NCI-H82 (cell line): ENCODE measurements around the gene AHNAK2.
"Not testable (repeated sequence)": the region's sequence is repeated elsewhere in the genome, so short reads cannot be mapped to it uniquely, and the experiment has no call there.

Experiments
- DNase-seq: peaks from one replicate; lab custom pipeline; 2025; lab: John Stamatoyannopoulos, UW

The AHNAK2 gene

DNA sequence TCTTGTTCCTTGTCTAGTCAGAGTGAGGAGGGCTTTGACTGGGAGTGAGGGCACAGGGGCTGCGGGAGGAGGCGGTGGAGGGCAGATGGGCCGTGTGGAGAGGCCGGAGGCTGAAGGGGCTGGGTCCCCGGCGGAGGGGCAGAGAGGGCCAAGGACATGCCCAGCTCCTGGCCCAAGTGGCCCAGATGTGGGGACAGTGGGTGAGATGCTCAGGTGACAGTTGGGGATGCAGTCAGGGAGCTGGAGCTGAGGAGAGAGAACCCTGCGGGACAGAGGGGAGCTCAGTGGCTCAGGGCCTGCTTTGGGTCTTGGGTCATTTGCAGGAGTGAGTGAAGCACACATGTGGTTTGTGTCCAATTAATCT, 80.0 kb downstream of the AHNAK2 start:
- no peak for DNase-seq

DNA sequence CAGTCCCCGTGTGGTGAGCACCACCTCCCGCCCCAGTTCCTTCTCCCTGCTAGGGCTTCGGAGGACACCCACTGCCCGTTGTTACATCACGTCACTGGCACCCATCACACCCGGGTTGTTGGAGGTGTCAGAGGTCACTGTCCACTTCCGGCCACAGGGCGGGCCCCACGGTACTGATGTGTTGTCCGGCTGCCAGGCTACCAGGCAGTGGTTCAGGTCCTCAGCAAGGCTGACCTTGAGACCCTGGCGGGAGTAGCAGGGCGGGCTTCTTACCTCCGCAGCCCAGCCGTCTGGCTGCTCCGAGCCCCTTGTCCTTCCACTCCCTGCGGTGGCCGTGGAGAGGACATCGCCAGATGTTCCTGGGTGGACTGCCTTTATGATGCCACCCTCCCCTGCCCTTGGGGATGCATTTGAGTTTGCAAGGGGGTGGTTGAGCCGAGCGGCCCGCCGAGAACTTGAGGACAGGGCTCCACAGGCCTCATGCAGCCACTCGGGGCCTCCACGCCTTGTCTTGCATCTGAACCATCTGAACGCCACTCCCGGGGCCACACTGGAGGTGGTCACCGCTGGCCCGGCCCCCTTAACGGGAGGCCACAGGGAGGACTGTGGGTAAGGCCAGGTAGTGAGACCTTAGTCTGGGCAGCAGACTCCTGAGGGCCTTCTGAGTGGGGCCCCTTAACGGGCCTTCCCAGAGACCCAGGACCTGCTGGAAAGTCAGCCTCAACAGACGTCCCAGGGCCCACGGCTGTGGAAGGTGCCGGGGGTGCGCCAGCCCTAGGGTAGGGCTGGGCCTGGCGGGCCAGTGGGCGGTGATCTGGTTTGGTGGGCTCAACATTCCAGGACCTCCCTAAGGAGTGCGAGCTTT, 80.6 kb downstream of the AHNAK2 start:
- DNase-seq: no peak

DNA sequence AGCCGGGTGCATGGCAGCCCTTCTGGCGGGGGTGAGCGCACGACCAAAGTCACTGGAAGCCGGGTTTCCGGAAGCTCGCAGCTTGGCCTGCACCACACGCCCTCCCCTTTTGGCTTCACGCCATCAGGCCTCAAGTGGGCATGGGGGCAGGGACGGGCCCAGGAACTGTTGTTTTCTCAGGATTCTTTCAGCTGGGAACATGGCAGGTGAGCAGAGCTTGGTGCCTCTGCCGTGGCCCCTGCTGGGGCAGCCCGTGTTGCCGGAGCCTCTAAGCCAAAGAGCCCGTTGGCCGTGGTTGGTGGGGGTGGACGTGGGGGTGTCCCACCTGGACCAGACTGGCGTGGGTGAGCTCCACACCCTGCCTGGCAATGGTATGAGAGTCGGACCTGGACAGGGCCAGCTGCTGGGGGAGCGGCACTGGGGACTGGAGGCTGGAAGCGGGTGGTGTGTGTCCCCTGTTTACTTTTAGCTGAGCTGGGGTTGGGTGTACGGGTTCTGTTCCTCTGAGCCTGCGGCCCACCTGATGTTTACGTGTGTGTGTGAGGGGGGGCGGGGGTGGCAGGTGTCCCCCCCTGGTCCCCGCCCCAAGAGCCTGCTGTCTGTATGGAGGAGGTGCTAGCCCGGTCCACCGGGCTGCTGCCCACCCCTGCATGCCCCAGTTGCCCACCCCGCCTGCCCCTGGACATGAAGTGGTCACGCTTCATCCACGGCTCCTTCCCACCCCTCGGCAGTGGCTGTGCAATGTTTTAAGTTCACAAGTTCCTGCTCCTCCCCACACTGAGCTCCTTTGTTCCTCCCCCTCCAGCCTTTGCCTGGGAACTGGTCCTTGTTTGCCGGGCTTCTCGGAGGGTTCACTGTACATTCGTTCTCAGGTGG, 82.2 kb downstream of the AHNAK2 start:
- DNase-seq: no peak

DNA sequence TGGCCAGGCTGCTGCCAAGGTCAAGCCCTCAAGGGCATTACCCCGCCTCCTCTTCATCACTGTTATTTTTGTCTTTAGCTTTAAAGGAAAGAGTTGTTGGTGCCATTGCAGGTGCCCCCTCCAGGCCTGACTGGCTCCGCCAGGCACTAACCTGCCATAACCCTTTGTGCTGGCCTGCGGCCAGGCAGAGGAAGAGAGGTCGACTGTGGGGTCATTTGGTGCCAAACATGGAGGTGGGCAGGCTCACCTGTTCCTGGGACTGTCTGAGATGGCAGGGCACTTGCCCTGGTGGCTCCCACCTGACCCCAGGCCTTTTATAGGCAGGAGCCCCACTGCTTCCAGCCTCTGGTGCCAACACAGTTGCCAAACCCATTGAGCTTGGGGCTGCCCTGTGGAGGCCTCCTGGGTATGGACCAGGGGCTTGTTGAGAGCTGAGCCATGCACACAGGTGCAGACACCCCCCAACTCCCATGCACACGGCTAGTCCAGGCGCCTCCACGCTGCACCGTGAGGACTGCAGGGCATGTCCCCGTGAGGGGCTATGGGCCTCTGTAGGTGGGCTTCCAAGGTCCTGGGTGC, 82.9 kb downstream of the AHNAK2 start:
- no peak for DNase-seq

DNA sequence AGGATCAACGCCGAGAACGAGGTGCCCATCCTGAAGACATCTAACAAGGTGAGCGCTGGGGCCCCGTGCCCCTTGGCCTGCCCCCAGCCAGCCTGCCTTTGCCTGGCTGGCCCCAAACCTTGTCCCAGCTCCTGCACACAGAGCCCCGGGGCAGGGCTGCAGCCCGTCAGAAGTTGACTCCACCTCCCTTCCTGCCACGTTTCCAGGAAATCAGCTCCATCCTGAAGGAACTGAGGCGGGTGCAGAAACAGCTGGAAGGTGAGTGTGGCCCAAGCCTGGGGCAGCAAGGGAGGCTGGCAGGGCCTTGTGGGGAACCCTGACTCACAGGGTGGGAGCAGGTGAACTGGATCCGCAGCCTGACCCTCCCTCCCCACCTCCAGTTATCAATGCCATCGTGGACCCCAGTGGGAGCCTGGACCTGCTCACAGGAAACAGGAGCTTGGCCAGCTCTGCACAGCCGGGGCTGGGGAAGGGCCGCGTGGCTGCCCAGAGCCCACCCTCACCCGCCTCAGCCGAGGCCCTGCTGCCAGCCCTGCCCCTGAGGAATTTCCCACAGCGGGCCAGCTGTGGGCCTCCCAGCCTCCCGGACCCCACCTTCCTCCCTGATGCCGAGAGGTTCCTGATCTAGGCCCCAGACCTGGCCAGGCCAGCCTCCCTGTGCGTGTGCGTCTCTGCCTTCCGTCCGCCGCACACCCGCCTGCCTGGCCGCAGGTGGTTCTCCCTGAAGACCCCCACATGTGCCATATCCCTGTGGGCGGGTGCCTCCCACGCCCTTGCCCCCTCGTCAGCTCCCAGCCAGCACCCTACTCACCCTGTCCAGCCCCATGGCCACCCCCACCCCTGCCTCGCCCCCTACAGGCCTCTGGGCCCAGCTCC, 83.6 kb downstream of the AHNAK2 start:
- no peak for DNase-seq

DNA sequence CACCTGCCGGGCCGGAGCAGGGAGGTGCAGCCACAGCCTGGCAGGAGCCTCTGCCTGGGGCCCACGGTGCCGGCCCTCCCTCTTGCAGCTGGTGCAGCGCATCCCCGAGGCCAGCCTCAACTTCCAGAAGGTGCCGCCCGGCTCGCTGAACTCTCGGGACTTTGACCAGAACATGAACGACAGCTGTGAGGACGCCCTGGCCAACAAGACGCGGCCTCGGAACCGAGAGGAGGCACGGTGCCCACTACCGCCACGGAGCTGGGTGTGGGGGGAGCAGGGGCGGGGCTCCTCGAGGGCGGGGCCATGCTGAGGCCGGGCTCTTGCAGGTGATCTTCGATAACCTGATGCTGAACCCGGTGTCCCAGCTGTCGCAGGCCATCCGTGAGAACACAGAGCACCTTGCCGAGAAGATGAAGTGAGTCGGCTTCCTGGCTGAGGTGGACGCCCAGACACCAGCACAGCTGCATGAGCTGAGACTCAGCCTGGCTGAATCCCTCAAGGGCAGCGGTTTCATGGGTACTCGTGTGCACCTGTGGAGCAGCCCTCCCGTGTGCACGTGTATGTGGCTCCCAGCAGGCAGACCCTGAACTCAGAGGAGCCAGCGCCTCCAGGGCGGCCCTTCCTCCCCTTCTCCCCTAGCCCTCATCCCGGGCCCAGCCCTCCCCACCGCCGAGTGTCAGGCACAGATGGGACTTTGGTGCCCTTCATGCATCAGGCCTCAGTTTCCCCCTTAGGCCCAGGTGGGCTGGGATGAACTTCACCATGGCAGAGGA, 84.6 kb downstream of the AHNAK2 start:
- DNase-seq: no peak

DNA sequence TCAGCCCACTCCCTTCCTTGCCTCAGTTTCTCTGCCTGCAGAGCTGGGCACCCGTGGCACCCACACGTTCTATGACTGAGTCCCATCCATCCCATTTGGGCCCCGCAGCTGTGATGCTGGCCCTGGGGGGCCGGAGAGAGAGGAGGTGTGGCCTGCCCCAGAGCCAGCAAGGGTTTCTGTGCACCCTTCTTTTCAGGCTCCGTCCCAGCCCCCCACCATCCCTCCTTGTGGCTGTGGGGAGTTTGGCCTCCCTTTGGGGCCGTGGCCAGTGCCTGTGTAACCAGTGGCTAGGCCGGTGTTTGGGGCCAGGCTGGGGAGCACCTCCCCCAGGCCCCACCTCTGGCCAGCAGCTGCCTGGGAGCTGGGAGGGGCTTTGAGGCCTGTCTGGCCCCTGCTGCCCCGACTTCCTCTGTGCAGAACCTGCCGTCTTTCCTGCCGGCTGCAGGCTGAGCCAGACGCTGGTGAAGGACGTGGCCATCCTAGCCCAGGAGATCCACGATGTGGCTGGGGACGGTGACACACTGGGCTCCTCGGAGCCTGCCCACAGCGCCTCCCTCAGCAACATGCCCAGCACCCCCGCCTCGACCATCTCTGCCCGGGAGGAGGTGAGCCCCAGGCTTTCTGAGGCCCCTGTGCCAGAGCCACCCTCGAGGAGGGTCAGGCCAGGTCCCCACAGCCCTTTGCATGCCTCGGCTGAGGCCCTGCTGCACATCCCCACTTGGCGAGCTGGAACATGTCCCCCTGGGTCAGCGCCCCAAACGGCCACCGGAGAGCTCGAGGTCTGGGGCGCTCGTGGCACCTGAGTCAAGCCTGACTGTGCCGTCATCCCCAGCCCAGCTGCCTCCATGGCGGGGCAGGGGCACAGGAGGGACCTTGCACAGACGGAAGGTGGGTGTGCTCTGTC, 85.4 kb downstream of the AHNAK2 start:
- no peak for DNase-seq

DNA sequence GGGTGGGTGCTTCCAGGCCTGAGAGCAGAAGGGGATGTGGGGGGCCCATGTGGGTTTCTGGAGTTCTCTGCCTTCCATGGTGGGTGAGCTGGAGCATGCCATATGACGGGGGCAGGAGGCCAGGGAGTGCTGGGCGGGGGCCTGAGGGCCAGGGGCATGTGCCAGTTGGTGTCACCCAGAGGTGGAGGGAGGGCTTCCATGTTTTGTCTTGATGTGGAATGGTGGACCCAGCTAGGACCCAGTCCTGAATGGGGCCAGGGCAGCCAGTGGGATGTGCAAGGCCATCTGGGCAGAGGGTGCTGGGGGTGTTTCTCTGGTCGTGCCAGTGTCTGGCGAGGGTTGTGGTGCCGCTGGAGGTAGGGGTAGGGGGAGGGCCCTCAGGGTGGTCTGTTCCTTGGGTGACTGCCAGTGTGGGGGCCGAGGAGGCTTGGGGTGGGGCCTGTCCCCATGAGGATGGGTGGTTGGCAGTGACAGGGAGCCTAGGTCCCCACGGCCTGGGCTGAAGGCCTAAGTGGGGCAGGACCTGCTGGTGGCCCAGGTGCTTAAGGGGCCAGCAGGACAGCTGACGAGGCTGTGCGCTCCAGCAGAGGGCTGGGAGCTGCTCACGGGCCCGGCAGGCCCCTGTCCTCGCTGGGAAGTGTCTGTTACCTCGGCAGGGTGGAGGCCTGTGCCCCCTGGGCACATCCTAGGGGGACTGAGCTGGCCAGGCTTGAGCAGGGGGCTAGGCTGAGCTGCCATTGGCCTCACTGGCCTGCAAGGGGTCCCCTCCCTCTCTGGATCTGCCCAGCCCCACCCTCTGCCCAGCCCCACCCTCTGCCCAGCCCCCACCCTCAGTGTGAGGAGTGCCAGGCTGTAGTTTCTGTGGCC, 86.3 kb downstream of the AHNAK2 start:
- no peak for DNase-seq

DNA sequence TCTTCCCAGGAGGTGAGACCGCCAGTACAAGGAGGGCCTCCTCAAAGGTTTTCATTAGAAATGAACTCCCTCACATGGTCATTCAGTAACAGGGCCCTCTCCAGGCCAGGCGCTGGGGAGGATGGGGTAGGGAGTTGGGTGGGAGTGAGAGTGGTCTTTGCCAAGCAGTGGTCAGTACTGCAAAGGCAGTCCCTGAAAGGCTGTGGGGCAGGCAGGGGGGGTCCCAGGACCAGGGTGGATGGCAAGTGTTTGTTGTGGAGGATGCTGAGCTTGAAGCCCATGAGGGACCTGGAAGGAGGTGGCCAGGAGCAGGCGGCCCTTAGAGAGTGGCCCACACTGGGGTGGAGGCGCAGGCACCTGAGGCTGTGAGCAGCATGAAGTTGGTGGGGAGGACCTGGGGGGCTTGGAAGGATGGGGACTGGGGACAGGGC, 87.0 kb downstream of the AHNAK2 start:
- no peak for DNase-seq

DNA sequence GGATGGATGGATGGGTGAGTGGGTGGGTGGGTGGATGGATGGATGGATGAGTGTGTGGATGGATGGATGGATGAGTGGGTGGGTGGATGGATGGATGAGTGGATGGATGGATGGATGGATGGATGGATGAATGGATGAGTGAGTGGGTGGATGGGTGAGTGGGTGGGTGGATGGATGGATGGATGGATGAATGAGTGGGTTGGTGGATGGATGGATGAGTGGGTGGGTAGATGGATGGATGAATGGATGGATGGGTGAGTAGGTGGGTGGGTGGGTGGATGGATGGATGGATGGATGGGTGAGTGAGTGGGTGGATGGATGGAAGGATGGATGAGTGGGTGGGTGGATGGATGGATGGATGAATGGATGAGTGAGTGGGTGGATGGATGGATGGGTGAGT, 87.9 kb downstream of the AHNAK2 start:
- not testable (repeated sequence) for DNase-seq

DNA sequence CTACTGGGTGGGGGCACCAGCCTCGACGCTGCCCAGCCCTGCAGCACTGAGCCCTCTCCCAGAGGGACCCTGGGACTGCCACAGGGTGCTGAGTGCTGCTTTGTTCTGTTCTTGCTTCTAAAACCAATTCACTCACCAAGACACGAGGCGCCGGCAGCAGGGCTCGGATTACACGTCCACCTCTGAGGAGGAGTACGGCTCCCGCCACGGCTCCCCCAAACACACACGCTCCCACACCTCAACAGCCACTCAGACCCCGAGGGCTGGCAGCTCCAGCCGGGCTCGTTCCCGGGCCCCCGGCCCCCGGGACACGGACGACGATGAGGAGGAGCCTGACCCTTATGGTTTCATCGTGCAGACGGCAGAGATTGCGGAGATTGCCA, 88.8 kb downstream of the AHNAK2 start:
- no peak for DNase-seq

DNA sequence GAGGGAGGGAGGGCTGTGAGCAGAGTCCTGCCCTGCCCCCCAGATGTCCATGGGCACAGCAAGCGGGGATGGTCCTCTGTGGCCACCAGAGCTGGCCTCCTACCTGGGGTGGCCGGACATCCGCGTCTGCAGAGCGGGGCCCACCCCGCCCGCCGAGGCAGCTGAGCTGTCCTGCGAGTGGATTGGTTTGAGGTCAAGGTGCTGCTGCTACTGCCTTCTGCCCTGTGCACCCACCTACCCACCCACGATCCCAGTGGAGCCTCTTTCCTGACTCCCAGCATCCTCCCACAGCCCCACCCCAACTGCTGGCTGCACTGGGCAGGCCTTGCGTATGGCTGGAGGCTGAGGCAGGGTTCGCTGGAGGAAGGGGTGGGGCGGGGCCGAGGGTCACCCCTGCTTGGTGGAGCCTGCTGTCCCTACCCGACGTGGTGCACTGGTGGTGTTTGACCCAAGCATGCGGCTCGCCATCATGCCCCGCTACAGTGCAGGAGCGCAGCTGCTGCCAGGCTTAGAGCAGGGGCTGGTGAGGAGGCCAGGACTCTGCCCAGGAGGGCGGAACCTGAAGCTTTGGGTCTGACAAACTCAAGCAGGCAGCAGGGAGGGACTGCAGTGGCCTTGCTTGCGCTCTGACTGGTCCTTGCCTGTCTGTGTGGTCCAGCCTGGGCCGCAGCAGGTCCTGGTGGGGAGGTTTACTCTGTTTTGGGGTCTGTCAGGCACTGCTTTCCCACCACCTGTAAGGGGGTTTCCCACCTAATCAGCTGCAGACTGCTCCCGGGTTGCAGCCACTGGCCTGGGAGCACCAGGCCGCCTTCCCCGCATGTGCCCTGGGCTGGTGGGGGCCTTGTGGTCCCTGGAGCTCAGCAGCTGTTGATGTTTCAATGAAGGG, 89.4 kb downstream of the AHNAK2 start:
- DNase-seq: no peak

DNA sequence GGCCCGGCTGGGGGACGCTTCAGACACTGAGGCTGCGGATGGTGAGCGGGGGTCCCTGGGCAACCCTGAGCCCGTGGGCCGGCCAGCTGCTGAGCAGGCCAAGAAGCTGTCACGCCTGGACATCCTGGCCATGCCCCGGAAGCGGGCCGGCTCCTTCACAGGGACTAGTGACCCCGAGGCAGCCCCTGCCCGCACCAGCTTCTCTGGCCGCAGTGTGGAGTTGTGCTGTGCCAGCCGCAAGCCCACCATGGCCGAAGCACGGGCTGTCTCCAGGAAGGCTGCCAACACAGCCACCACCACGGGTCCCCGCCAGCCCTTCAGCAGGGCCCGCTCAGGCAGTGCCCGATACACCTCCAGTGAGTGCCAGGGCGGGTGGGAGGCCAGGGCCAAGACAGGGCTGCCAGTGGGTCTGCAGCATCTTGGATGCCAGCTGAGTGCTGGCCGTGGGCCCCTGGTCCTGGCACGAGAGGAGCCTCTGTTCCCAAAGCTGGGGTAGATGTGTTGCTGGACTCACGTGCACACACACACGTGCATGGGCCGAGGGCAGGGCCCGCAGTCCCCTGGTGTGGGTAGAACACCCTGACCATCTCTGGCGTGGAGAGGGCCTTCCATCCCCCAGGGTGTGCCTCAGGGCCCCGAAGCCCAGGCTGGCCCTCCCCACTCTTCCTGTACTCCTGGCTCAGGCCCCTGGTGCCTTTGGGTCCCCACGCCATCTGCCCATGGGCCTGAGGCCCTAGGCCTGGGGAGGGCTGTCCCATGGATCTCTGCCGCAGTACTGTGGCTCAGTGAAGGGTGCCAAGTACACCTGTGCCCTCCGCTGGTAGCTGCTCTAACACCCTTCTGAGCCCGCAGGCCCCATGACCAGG, 90.3 kb downstream of the AHNAK2 start:
- no peak for DNase-seq
